GM18951 (cell line): Measurements from ENCODE around the gene ATOSA.
A peak's percentile ranks its signal among the peaks of the same experiment; 100 is the strongest.

Experiments
- POLR2A ChIP-seq: IDR thresholded peaks from 4 replicates; pipeline ENCODE4 v1.6.1; 2011; ENCODE audit warnings: mild to moderate bottlenecking; ENCODE audit not compliant: insufficient read length, insufficient read depth; ENCODE audit errors: extremely low read depth
- in situ Hi-C: fragments of 300-500 bp; cut with MboI; formaldehyde crosslinking; loops from one replicate; pipeline ENCODE4 v1.12.0; 2022; ENCODE audit warnings: low sequenced_read_pairs, mixed read lengths, inconsistent platforms; ENCODE audit not compliant: unreplicated experiment

The ATOSA gene, protein sequence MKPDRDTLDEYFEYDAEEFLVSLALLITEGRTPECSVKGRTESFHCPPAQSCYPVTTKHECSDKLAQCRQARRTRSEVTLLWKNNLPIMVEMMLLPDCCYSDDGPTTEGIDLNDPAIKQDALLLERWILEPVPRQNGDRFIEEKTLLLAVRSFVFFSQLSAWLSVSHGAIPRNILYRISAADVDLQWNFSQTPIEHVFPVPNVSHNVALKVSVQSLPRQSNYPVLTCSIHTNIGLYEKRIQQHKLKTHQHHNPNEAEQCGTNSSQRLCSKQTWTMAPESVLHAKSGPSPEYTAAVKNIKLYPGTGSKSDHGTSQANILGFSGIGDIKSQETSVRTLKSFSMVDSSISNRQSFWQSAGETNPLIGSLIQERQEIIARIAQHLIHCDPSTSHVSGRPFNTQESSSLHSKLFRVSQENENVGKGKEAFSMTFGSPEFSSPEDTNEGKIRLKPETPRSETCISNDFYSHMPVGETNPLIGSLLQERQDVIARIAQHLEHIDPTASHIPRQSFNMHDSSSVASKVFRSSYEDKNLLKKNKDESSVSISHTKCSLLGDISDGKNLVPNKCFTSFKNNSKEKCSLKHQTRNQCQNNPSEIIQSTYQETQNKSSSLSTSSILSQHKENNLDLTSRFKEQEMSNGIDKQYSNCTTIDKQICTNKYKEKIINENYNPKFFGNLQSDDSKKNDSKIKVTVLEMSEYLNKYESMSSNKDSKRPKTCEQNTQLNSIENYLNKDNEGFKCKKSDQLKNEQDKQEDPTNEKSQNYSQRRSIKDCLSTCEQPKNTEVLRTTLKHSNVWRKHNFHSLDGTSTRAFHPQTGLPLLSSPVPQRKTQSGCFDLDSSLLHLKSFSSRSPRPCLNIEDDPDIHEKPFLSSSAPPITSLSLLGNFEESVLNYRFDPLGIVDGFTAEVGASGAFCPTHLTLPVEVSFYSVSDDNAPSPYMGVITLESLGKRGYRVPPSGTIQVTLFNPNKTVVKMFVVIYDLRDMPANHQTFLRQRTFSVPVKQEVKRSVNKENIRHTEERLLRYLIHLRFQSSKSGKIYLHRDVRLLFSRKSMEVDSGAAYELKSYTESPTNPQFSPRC

DNA sequence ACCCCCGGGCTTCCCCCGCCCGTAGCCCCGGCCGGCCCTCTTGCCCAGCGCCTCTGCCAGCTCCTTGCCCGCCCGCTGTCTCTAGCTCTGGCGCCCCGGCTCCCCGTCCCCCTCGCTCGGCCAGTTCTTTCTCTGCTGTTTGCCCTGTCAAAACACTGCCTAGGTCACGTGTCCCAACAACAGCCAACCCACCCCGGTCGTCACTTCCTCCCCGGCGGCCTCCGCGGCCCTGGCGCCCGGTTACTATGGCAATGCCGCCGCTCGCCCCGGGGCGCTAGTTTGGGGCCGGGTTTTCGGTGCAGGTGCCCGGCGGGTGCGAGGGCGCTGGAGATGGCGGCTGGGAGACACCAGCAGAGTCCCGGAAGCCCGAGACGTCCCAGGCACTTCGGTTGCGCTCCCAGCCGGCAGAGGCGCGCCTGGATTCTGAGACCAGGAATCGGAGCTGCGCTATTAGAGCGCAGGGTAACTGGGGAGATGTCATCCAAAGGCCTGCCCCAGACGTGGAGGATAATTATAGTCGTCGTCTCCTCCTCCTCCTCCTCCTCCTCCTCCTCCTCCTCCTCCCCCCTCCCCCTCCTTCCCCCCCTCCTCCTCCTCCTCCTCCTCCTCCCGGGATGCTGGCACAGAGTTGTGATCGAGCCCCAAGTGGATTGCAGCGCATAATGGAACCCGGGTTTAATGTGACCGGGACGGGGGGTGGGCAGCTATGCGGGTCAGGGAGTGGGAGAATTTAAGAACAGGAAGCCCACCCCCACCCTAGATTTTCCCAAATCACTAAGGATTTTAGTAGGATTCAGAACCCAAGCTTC is at the start of gene ATOSA:
Gene ATOSA, minus strand, starts transcription at position 157 of the 809 bp plus-strand sequence. CDS start 1,367 bp downstream, outside the sequence.
- peak; percentile 64 for TF ChIP-seq POLR2A
- in situ Hi-C loops, result no loop called here

DNA sequence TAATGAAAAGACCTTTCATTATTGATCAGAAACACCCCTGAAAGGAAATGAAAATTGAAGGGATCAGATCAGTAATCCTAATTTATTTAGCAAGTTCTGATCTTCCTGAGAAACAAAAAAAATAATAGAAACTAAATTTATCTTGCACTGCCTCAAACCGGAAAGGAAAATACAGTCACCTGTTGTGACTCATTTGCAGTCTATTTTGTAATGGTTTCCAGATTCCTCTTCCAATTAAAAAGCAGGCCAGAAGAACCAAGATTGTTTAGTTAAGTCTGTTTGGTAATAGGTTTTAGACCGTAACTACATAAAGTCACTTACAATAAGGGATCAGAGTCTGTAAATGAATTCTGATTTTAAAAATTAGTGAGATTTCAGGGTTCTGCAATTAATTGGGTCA is 49.7 kb upstream of the ATOSA start:
- in situ Hi-C loops, result loop anchor here (10.0 kb wide), 1 partner anchor 384 kb away; no protein-coding TSS in a partner anchor
- no peak for TF ChIP-seq POLR2A

DNA sequence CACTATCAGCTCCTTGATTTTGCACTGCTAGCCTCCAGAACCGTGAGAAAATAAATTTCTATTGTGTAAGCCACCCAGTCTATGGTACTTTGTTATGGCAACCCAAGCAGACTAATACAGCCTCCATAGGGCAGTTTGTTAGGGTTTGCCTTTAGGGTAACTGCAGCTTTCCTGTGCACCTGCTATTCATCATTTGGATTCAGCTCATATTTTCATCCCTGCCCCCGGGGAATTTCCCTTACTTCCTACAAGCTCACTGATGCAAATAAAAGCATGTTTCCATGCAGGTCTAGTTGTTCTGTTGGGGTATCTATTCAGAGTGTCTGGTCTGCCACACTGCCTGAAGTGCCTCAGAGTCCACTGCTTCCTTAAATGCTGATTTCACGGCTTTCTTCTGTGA is 48.6 kb upstream of the ATOSA start:
- in situ Hi-C loops, result loop anchor here (10.0 kb wide), 1 partner anchor 383 kb away; no protein-coding TSS in a partner anchor
- TF ChIP-seq POLR2A, result no peak

DNA sequence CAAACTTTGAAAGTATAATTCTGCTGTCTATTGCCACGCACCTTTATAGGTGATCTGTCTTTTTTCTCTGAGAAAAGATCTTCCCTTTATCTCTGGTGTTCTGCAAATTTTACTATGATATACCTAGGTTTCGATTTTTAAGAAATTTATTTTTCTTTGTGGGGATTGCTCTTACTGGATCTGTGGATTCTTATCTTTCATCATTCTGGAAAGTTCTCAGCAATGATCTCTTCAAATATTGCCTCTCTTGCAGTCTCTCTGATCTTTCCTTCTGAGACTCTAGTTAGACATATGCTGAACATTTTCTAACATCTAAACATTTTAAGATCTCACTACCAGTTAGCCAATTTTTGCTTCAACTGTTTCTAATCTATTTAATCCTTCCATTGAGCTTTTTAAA is 47.0 kb upstream of the ATOSA start:
- in situ Hi-C loops, result loop anchor here (10.0 kb wide), 1 partner anchor 381 kb away; no protein-coding TSS in a partner anchor
- no peak for TF ChIP-seq POLR2A

DNA sequence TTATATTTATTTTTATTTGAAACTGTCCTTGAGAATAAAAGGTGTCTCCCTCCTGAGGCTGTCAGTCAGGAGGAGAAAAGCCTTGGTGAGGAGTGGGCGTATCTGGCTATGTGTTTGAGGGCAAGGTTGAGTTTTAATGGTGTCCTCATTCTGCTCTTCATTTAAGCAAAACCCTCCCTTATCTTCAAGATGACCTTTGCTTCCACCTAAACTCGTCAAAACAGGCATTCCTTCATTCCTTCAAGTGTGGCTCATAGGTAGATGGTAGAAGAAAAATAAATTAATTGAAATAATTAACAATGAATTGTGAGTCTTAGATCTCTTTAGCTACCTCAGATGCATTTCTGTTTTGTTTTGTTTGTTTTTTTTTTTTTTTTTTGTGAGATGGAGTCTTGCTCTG is 39.4 kb upstream of the ATOSA start:
- in situ Hi-C loops, result no loop called here
- no peak for TF ChIP-seq POLR2A

DNA sequence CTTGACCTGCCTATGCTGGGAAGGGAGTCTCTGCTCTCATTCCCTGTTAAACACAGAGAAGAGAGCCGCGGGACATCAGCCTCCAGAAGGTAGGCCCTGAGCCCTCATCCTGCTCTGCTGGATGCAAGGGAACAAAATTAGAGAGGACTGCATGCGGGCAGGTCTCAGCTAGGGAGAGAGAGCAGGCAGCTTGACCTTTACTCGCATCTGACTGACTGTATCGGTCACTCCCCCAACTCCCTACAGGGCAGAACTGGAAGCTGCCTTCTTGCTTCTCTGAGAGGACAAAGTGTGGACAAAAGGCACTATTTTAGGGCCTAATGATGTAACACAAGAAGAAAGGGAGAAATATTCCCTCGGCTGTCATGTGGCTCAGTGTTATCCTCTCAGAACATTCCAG is 38.7 kb upstream of the ATOSA start:
- in situ Hi-C loops, result no loop called here
- TF ChIP-seq POLR2A, result no peak

DNA sequence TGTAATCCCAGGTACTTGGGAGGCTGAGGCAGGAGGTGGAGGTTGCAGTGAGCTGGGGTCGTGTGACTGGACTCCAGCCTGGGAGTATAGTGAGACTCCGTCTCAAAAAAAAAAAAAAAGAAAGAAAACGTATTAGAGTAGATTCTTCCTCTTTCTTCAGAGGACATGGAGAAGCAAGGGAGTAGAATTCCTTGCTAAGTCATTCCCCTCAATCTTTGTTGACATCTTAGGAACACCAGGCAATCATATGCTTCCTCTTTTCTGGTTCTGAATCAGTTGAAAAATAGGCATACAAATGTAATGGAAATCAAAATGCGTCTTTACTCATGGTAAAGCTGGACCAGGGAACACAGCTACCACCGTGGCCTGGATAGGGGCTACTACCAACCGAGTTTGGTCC is 38.3 kb upstream of the ATOSA start:
- in situ Hi-C loops, result no loop called here
- TF ChIP-seq POLR2A, result no peak

DNA sequence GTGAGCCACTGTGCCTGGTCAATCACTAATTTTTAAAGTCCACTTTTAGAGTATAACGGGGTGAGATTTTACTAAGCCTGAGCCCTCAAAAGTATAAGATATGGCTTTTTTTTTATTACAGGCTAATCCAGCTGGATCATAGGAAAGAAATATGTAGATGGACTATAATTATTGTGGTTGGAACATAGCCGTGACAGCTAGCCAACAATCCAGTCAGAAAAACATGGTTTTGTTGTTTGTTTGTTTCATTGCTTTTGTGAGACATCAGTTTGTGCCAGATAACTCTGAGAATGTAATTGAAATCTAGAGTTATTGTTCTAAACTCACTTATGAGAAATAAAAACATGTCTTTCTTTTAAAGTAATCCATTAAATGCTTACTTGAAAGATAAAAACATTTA is 37.3 kb upstream of the ATOSA start:
- TF ChIP-seq POLR2A, result no peak
- in situ Hi-C loops, result no loop called here

DNA sequence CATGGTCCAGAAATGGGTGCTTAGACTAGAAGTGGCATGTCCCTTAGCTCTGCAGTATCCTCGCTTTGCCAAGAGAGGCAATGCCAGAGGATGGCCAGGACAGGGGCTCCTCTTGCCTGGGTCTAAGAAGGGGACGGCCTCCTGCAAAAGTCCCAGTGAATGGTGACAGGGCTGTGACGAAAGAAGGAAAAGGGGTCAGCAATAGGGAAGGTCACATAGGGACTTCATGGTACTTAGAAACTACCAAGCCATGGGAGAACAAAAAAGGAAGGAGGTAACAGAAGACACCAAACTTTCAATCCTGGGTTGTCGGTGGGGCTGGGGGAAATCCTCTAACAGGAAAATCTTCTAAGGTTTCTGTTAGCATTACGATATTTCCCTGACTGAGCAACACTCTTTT is 36.2 kb upstream of the ATOSA start:
- no peak for TF ChIP-seq POLR2A
- in situ Hi-C loops, result no loop called here

DNA sequence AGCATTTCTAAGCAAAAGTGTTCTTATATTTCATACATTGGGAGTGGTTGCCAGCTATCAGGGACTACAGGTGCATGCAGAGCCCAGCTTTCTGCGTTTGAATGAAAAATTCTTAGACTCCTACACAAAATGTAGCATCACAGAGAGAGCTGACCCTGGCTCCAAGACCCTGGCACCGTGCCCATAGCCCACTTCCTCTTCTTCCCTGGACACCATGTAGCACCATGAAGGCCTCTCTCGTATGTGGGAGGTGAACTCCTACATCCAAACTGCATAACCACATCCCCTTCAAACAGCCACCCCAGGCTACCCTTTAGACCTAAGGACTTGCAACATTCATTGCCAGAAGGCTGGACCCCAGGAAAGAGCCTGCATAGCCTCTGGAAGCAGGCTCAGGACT is 35.8 kb upstream of the ATOSA start:
- no peak for TF ChIP-seq POLR2A
- in situ Hi-C loops, result no loop called here

DNA sequence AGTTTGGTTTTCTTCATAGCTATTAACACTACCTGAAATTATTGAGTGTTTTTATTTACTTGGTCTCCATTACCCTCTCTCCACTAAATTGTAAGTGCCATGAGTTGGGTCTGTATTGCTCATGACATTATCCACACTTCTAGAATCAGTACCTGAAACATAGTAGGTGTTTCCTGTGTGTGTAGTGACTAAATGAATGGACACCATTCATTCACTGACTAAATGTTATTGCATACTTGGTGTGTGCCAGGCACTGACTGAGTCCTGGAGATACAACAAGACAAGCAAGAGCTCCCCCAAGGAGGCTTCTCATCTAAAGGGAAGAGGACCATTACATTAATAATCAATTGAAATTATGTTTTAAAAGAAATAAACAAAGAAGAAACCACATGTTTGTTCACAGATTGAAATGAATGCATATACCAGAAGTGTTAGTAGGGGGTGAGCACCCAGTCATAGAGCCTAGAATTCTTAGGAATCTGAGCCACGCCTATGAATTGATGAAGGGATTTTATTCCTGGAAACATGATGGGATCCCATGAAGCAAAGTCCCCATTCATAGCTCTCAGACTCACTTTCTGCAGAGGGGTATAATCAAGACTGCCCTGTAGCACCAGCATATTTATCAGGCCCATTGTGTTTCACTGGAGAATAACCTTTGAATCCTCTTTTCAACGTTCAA is 31.7 kb upstream of the ATOSA start:
- in situ Hi-C loops, result no loop called here
- no peak for TF ChIP-seq POLR2A
